Putamen (tissue), 1 donor: ENCODE results near the gene BEGAIN.
A peak's percentile ranks its signal among the peaks of the same experiment; 100 is the strongest.

Source experiments
- DNase-seq: peaks from one replicate; pipeline ENCODE4 v3.0.0-alpha.2; 2016; ENCODE audit warnings: low spot score

The BEGAIN gene

DNA sequence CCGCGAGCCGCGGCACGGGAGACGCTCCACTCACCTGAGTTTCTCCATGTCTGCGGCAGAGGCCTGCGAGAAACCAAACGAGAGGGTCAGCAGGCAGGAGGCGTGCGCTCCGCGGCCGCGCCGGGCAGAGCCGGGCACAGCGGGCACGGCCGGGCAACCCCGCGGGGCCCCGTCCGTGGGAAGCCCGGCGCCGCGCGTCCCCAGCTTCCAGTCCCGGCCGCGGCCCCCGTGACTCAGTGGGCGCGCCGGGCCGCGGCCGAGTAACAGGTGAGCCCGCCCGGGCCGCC, 19.4 kb downstream of the BEGAIN start:
- DNase-seq, result no peak

GRCh38 chr14:100567009-100567876, 20.0 kb downstream of the BEGAIN start:
- DNase-seq, result no peak

DNA sequence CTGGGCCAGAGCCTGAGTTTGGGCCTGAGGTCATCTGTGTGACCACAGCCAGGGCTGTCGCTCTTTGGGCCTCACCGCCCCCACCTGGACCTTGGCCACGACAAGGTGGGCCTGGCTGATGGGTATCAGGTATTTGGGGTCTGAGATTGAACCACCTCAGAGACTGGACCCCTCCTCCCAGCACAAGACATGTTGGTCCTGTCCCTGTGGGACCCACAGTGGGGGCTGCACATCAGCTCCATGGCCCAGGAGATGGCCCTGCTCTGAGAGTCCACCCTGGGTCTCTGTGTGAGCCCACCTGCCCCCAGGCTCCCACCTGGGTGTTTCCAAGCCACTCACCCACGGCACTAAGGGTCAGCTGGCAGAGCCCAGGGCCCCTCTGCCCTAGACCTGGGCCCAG, 20.6 kb downstream of the BEGAIN start:
- DNase-seq, result no peak

- no peak for DNase-seq
These were observed 21.1 kb downstream of the BEGAIN start for GRCh38 chr14:100566119-100566518.

DNA sequence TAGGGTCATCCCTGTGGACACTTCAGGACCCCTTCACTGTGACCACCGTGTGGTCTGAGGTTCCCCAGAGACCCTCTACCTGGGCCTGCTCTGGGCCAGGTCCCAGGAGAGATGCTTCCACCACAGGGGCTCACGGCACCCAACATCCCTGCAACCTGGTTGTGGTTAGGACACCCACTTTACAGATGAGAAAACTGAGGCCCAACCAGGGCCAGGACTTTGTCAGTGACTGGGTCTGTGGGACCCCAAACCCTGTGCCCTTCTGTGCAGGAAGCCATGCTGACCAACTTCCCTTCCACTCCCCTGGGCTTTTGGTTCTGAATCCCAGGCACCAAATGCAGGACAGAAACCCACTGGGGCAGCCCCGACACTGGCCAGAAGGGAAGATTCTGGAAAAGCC, 21.6 kb downstream of the BEGAIN start:
- no peak for DNase-seq

- no peak for DNase-seq
These were observed 22.7 kb downstream of the BEGAIN start for GRCh38 chr14:100564512-100564911.

DNA sequence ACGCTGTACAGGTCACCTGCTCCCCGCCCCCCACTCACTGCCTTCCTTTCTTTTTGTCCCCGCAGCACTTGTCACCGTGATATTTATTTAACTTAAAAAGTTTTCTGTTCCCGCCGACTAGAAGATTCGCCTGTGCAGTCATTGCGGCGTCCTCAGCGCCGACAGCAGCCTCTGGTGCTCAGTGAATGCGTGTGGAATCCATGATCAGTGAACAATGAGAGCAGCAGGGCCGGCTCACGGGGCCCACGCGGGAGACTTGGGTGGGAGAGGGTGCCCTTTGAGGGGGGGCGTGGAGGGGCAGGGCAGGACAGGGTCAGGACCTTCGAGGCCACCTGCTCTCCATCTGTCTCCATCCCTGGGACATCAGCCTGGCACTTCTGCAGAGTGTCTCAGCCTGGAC, 24.5 kb downstream of the BEGAIN start:
- DNase-seq, result no peak

DNA sequence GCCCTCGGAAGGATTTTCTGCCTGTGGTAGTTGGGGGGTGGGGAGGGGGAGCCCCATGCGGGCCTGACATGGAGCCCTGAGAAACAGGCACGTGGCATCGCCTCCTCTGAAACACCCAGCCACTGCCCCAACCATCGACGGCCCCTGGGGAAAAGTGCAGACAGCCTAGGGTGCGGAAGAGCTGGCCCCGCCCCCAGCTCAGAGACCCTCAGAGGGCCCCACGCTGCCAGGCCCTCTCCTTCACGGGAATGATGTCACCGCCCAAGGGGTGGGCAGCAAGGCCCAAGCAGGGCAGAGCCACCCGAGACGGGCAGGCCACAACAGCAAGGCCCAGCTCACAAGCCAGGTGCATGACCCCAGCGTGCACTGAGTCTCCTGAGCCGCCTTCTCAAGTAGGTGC, 26.2 kb downstream of the BEGAIN start:
- DNase-seq, result no peak

- no peak for DNase-seq
These were observed 26.7 kb downstream of the BEGAIN start for GRCh38 chr14:100560471-100560870.

DNA sequence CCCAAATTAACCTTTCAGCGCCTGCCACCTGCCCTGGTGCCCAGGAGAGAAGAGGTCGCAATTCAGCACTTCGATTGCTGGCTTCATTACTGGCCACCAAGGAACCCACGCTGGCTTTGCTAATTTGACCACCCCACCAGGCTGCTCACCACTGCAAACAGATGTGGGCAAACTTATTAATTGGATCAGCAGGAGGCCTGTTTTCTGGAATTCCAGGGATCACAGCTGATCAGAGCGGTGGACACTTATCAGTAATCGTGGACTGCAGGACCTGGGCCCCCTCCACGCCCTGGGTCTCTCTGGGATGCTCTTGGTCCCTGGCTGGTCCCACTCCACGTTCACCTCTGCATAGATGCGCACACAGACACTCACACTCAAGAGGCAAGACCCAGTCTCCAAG, 27.8 kb downstream of the BEGAIN start:
- no peak for DNase-seq

DNA sequence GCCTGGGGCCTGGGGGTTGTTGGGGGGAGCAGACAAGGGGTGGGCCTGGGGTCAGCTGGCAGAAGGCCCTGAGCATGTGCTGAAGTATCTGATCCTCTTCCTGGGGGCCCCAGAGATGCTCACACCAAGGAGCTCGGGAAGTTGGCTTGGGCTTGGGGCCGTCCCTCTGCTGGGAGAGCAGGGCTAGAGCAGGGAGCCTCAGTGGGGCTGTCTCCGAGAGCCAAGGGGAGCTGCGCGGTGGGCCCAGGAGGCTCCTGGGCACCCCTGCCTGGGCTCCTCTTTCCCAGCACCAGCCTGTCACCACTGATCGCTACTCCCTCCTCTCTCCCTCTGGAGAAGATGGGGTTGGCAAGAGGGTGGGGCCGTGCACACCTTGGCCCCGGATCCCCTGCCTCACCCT, 28.3 kb downstream of the BEGAIN start:
- DNase-seq, result no peak

GRCh38 chr14:100558226-100558625, 29.0 kb downstream of the BEGAIN start:
- DNase-seq, result no peak

DNA sequence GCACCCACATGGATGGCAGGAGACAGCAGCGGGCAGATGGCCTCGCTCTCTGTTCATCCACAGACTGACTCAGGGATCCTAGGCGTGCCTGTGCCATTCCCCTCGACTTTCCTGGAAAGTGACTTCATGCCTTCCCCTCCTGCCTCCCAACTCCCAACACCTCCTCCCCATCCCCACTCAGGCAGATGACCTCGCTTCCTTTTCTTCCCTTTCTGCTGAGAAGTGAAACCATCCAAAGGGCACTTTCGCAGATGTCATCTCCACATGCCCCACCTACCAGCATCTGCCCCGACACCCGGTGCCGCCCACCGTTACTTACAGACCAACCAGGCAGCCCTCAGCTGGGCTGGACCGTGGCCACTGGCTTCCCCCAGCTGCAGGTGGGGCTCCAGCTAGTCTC, 29.6 kb downstream of the BEGAIN start:
- DNase-seq, result no peak

DNA sequence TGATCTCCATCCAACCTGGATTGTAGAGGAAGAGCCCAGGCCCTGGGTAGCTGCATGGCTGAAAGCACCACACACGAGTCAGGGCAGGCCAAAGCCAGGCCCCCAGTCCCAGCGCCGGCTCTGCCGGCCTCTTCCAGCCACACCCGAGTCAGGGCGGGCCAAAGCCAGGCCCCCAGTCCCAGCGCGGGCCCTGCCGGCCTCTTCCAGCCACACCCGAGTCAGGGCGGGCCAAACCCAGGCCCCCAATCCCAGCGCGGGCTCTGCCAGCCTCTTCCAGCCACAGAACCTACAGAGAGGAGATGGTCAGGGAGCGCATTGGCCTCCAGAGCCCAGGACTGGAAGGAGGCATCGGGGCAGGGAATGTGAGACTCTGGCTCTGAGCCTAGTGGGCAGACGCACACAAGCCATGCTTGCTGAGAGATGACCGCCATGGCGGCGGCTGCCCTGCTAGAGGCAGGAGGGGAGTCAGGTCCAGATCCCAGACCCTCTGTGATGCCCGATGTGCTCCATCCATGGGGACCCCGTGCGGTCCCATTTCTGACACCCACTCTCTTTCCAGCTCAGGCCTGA, 30.2 kb downstream of the BEGAIN start:
- no peak for DNase-seq

DNA sequence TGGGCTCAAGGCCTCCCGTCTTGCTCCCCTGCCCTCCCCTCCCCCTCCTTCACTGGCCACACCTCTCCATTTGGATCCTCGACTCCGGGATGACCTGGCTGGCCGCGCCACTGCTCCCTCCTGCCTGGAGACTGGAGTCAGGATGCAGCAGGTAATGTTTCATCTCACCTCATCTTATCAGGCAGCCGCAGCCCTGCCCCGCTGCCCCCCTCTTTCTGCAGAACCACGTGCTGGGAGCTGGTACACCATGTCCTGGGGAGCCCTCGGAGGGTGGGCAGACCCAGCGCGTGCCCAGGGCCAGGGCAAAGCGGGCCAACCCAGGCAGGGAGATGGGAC, 31.1 kb downstream of the BEGAIN start:
- no peak for DNase-seq

DNA sequence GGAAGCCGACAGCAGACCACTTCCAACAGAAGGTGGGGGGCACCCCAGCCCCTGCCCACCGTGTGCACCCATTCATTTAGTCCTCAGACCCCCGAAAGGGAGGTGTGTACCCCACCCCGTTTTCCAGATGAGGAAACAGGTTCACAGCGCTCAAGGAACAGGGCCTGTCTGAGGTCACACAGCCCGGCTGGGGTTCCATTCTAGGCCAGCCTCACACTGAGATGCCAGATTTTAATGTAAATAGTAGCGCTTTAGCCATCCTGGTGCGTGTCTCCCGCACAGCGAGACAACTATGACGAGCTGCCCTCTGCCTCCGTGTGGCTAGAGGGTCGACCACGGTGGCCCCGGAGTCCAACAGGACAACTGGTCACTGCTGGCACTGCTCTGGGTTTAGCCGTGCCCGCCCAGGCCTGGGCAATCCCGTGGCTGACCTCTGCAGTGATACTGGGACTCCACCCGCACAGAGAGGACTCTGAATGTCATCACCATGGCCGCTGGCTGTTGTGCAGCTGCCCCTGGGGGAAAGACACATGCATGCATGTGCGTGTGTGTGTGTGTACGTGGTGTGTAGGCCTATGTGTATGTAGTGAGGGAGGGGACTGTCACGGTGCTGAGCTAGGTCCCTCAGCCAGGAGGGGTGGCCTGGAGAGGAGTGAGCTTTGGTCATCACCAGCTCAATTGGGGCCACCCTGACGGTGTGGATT, 31.6 kb downstream of the BEGAIN start:
- no peak for DNase-seq

- DNase-seq, result no peak
These were observed 32.4 kb downstream of the BEGAIN start for GRCh38 chr14:100554696-100555320.

- DNase-seq, result peak; percentile 65
These were observed 33.0 kb downstream of the BEGAIN start for GRCh38 chr14:100554082-100554677.

- no peak for DNase-seq
These were observed 33.7 kb downstream of the BEGAIN start for GRCh38 chr14:100553471-100553870.

- DNase-seq, result no peak
These were observed 34.6 kb downstream of the BEGAIN start for GRCh38 chr14:100552524-100553125.

GRCh38 chr14:100551056-100551455, 36.2 kb downstream of the BEGAIN start:
- no peak for DNase-seq
